ENCODE data around the gene BCL6. TPM values are rescaled to one million over a fixed set of nuclear protein-coding genes. Genes with fewer than 3 reads are reported as not detected.

The BCL6 gene
- total and polyA plus RNA-seq, 2 experiments from 2014 or later, result 2.6 to 5.9 TPM

- no peak for TF ChIP-seq REST (IDR thresholded peaks at IDR 0.05; ENCODE audit: unreplicated experiment)
- TF ChIP-seq POLR2AphosphoS5 (IDR thresholded peaks at IDR 0.05; ENCODE audit: low read depth), result no peak
These were observed 40.1 kb downstream of the BCL6 start (continued) for GRCh38 chr3:187705164-187705563.

GRCh38 chr3:187702507-187703033, 42.7 kb downstream of the BCL6 start, which contains the start of gene RTP2:
Gene RTP2, minus strand, starts transcription at chr3:187702557. Its CDS starts 429 bp downstream, at chr3:187702128.
- ATAC-seq (no peak), DNase-seq (ENCODE audit: low spot score) (no peak)
- Histone ChIP-seq H3K27ac (ENCODE audit: low read depth) (no peak within 1 kb of the TSS), H3F3A (replicated peaks; ENCODE audit: low read depth) (no peaks in the 10 kb centered on the region), H2AFZ (peak within 1 kb of the TSS; percentile 32; the same call in 1 of the 2 replicates), H3K79me2 (replicated peaks; ENCODE audit: insufficient read depth) (no peaks in the 10 kb centered on the region), H4K20me1 (replicated peaks; ENCODE audit: insufficient read depth) (no peaks in the 10 kb centered on the region), H3K9me2 (ENCODE audit: insufficient read depth) (no peaks in the 10 kb centered on the region), H3K4me3 (no peak within 1 kb of the TSS), H3K4me2 (no peak within 1 kb of the TSS), H3K4me1 (ENCODE audit: insufficient read depth) (no peaks in the 10 kb centered on the region), H3K27me3 (ENCODE audit: insufficient read depth) (no peaks in the 10 kb centered on the region), H3K36me3 (ENCODE audit: insufficient read depth) (no peaks in the 10 kb centered on the region)
- peaks cover 2% of the 10 kb centered on the region; the same call in 1 of the 3 replicates for H3K4me1 Mint-ChIP-seq
- no peak within 1 kb of the TSS for H3K27ac Mint-ChIP-seq
- no peaks in the 10 kb centered on the region for H3K36me3 Mint-ChIP-seq (ENCODE audit: low read depth)
- no peaks in the 10 kb centered on the region for H3K27me3 Mint-ChIP-seq (ENCODE audit: insufficient read depth, low read depth, poor library complexity)
- no peak within 1 kb of the TSS for H3K4me3 Mint-ChIP-seq
- H3K9me3 Mint-ChIP-seq, result no peaks in the 10 kb centered on the region
- TF ChIP-seq ETS1 (IDR thresholded peaks at IDR 0.05) (no peak), JUNB (IDR thresholded peaks at IDR 0.05; ENCODE audit: unreplicated experiment) (no peak), REST (IDR thresholded peaks at IDR 0.05; ENCODE audit: unreplicated experiment) (no peak), NANOG (IDR thresholded peaks at IDR 0.05; ENCODE audit: borderline replicate concordance) (no peak)
